ENCODE data around the gene PSMB11.

The PSMB11 gene

GRCh38 chr14:23060536-23061260 is 18.7 kb downstream of the PSMB11 start:
- DNase-seq: no peak

GRCh38 chr14:23062002-23062401 is 20.0 kb downstream of the PSMB11 start:
- no peak for DNase-seq

GRCh38 chr14:23063601-23064000 is 21.6 kb downstream of the PSMB11 start:
- no peak for DNase-seq

GRCh38 chr14:23066368-23066767 is 24.4 kb downstream of the PSMB11 start:
- no peak for DNase-seq

GRCh38 chr14:23066855-23067744 is 25.1 kb downstream of the PSMB11 start:
- DNase-seq: no peak

GRCh38 chr14:23067847-23068788 is 26.1 kb downstream of the PSMB11 start:
- DNase-seq: no peak

- DNase-seq: no peak
Measured at GRCh38 chr14:23068789-23069412, 26.9 kb downstream of the PSMB11 start.

- DNase-seq: no peak
Measured at GRCh38 chr14:23069413-23069806, 27.4 kb downstream of the PSMB11 start.

- no peak for DNase-seq
Measured at GRCh38 chr14:23070262-23071129, 28.5 kb downstream of the PSMB11 start.

GRCh38 chr14:23071244-23071920 is 29.4 kb downstream of the PSMB11 start:
- no peak for DNase-seq

GRCh38 chr14:23071921-23072539 is 30.0 kb downstream of the PSMB11 start:
- DNase-seq: no peak

- no peak for DNase-seq
Measured at GRCh38 chr14:23074906-23075305, 32.9 kb downstream of the PSMB11 start.

- DNase-seq: no peak
Measured at GRCh38 chr14:23076785-23077408, 34.9 kb downstream of the PSMB11 start.

- DNase-seq: no peak
Measured at GRCh38 chr14:23077962-23078361, 36.0 kb downstream of the PSMB11 start.

- no peak for DNase-seq
Measured at GRCh38 chr14:23078692-23079116, 36.7 kb downstream of the PSMB11 start.

- no peak for DNase-seq
Measured at GRCh38 chr14:23079716-23080115, 37.7 kb downstream of the PSMB11 start.

GRCh38 chr14:23080474-23080873 is 38.5 kb downstream of the PSMB11 start:
- DNase-seq: no peak

- no peak for DNase-seq
Measured at GRCh38 chr14:23085458-23085857, 43.4 kb downstream of the PSMB11 start.

GRCh38 chr14:23086565-23086964 is 44.6 kb downstream of the PSMB11 start:
- DNase-seq: no peak

Data from hippocampal formation (tissue), 2 donors.